HepG2 (cell line): ENCODE measurements around the gene CXCL17. TPM values are rescaled to one million over a fixed set of nuclear protein-coding genes. Genes with fewer than 3 reads are reported as not detected.
A peak's percentile ranks its signal among the peaks of the same experiment; 100 is the strongest.

Experiments
- CBX5 ChIP-seq: sonication (generic); formaldehyde crosslinking; IDR thresholded peaks from 2 replicates; pipeline ENCODE4 v1.4.0; 2020; ENCODE audit warnings: missing genetic modification reagents, borderline replicate concordance
- ELF3 ChIP-seq: IDR thresholded peaks from 2 replicates; pipeline ENCODE4 v1.6.1; 2016; ENCODE audit warnings: missing genetic modification reagents, missing compliant biosample characterization
- ETV5 ChIP-seq: IDR thresholded peaks from 2 replicates; pipeline ENCODE4 v1.6.1; 2018; ENCODE audit warnings: missing biosample characterization, missing genetic modification reagents, inconsistent platforms, borderline replicate concordance
- FOXA1 ChIP-seq, 2 experiments: fragments of 450-650 bp in 1 of 2; sonication (generic) in 1 of 2; formaldehyde crosslinking in 1 of 2; IDR thresholded peaks; 2 replicates each; pipeline versions ENCODE4 v1.4.0 to v1.6.1; 2016 to 2020; ENCODE audit warnings: missing genetic modification reagents in 1 of 2
- IKZF4 ChIP-seq: sonication (generic); formaldehyde crosslinking; IDR thresholded peaks from 2 replicates; pipeline ENCODE4 v1.5.1; 2020; ENCODE audit warnings: borderline replicate concordance, mild to moderate bottlenecking, low read depth, missing genetic modification reagents; ENCODE audit errors: not compliant biosample characterization
- IRF2 ChIP-seq: IDR thresholded peaks from 2 replicates; pipeline ENCODE4 v1.6.1; 2018; ENCODE audit warnings: missing genetic modification reagents, missing compliant biosample characterization
- MIXL1 ChIP-seq: IDR thresholded peaks from 2 replicates; pipeline ENCODE4 v1.6.1; 2016
- PHF21A ChIP-seq: sonication (generic); formaldehyde crosslinking; IDR thresholded peaks from 2 replicates; pipeline ENCODE4 v1.5.0; 2020; ENCODE audit warnings: mild to moderate bottlenecking, missing genetic modification reagents
- POLR2AphosphoS5 ChIP-seq: IDR thresholded peaks from 2 replicates; pipeline ENCODE4 v1.6.1; 2012; ENCODE audit warnings: low read depth, low read length
- POLR2G ChIP-seq: fragments of 200-400 bp; formaldehyde crosslinking; IDR thresholded peaks from 2 replicates; pipeline ENCODE4 v1.6.1; 2018; ENCODE audit warnings: mild to moderate bottlenecking, low read depth, low read length, moderate library complexity
- PTBP1 ChIP-seq: fragments of 200-400 bp; formaldehyde crosslinking; IDR thresholded peaks from 2 replicates; pipeline ENCODE4 v1.6.1; 2018; ENCODE audit warnings: low read length, low read depth; ENCODE audit not compliant: poor library complexity, severe bottlenecking
- RBM22 ChIP-seq: fragments of 200-400 bp; formaldehyde crosslinking; optimal IDR thresholded peaks from 2 replicates; pipeline ENCODE3; 2017; ENCODE audit warnings: mild to moderate bottlenecking, low read length, moderate library complexity
- RXRB ChIP-seq: IDR thresholded peaks from 2 replicates; pipeline ENCODE4 v1.6.1; 2016; ENCODE audit warnings: borderline replicate concordance, missing genetic modification reagents, missing compliant biosample characterization
- SP5 ChIP-seq: IDR thresholded peaks from 2 replicates; pipeline ENCODE4 v1.6.1; 2016; ENCODE audit warnings: low read depth, borderline replicate concordance
- SPEN ChIP-seq: sonication (generic); formaldehyde crosslinking; IDR thresholded peaks from 2 replicates; pipeline ENCODE4 v1.5.1; 2020; ENCODE audit warnings: low read depth, mild to moderate bottlenecking, missing genetic modification reagents
- THAP11 ChIP-seq: IDR thresholded peaks from 2 replicates; pipeline ENCODE4 v1.6.1; 2016; ENCODE audit warnings: missing biosample characterization, missing genetic modification reagents
- ZFP1 ChIP-seq: IDR thresholded peaks from 2 replicates; pipeline ENCODE4 v1.6.1; 2016
- ZNF44 ChIP-seq: sonication (generic); formaldehyde crosslinking; IDR thresholded peaks from 2 replicates; pipeline ENCODE4 v1.5.1; 2020; ENCODE audit warnings: mild to moderate bottlenecking, missing genetic modification reagents
- ZNF788 ChIP-seq: sonication (generic); formaldehyde crosslinking; IDR thresholded peaks from 2 replicates; pipeline ENCODE4 v1.5.0; 2020; ENCODE audit warnings: mild to moderate bottlenecking, missing genetic modification reagents, borderline replicate concordance
- polyA plus RNA-seq, 8 experiments: library from polyadenylated mRNA; depleted of rRNA in 3 of 8; stranded (reverse) in 7 of 8; unstranded in 1 of 8; fragments of >200 nt; fragmentation: Illumina TruSeq in 4 of 8; extraction: Trizol in 4 of 8; gene quantifications; 2 replicates each; pipeline versions ENCODE4 v1.2.1 to v1.2.3, GENCODE V29; 2011 to 2016; ENCODE audit warnings: low read depth in 4 of 8, missing spikeins in 1 of 8, mixed read lengths in 1 of 8; ENCODE audit not compliant: insufficient read depth in 1 of 8
- total RNA-seq, 5 experiments: library from RNA; depleted of rRNA; stranded (reverse); fragments of >200 nt; fragmentation: Illumina TruSeq; extraction: Trizol; gene quantifications; 2 replicates each; pipeline ENCODE4 v1.2.3, GENCODE V29; 2016; ENCODE audit warnings: low read depth in 1 of 5
- TF ChIP-seq, protein P1 (sequence below): IDR thresholded peaks from 2 replicates; pipeline ENCODE4 v1.6.1; 2018; ENCODE audit warnings: missing genetic modification reagents, mild to moderate bottlenecking, missing compliant biosample characterization
- TF ChIP-seq, protein P2 (sequence below), 2 experiments: sonication (generic) in 1 of 2; formaldehyde crosslinking in 1 of 2; IDR thresholded peaks; 2 replicates each; pipeline versions ENCODE4 v1.5.1 to v1.6.1; 2011 to 2020; ENCODE audit warnings: borderline replicate concordance in 1 of 2, low read depth in 1 of 2, low read length in 1 of 2, mild to moderate bottlenecking in 1 of 2, missing genetic modification reagents in 1 of 2, moderate library complexity in 1 of 2
- TF ChIP-seq, protein P3 (sequence below): IDR thresholded peaks from 2 replicates; pipeline ENCODE4 v1.6.1; 2012; ENCODE audit warnings: inconsistent platforms
- TF ChIP-seq, protein P4 (sequence below): sonication (generic); formaldehyde crosslinking; IDR thresholded peaks from 2 replicates; pipeline ENCODE4 v1.4.0; 2020; ENCODE audit warnings: mild to moderate bottlenecking, missing genetic modification reagents

CXCL17 gene
- total and polyA plus RNA-seq, 2 of the 13 experiments (the other 11 are each of a cell fraction or from before 2014, with no cell fraction given) = 0.12 TPM; not detected in 1

DNA sequence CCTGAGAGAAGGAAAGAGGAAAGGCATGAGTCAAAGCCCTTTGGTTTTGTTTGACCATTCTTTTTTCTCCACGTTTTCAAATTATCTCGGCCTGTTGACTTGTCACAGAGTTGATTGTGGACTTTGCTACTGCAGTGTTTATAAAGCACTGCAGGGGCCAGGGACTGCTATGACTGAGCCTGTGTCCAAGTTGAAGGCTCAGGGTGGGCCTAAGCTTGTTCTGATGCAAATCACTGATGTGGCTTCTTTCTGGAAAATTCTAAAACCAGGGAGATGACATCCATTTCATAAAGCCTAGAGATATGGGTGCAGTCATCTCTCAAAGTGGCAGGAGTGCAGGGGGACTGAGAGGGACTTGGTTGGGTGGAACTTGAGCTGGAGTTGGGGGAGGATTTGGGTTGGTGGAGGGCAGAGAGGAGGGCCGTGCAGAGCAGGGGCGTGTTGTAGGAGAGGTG is 1.2 kb upstream of the CXCL17 start (continued):
- TF ChIP-seq, protein P1, sequence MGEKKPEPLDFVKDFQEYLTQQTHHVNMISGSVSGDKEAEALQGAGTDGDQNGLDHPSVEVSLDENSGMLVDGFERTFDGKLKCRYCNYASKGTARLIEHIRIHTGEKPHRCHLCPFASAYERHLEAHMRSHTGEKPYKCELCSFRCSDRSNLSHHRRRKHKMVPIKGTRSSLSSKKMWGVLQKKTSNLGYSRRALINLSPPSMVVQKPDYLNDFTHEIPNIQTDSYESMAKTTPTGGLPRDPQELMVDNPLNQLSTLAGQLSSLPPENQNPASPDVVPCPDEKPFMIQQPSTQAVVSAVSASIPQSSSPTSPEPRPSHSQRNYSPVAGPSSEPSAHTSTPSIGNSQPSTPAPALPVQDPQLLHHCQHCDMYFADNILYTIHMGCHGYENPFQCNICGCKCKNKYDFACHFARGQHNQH (CRISPR knock-in tag) = peak; percentile 59
- TF ChIP-seq IRF2 (CRISPR knock-in tag) = peak; percentile 62; the same call in 1 of the 2 replicates
- TF ChIP-seq, protein P2, sequence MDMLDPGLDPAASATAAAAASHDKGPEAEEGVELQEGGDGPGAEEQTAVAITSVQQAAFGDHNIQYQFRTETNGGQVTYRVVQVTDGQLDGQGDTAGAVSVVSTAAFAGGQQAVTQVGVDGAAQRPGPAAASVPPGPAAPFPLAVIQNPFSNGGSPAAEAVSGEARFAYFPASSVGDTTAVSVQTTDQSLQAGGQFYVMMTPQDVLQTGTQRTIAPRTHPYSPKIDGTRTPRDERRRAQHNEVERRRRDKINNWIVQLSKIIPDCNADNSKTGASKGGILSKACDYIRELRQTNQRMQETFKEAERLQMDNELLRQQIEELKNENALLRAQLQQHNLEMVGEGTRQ (IDR thresholded peaks at IDR 0.05; ENCODE audit: low read depth, low read length) = no peak
- TF ChIP-seq, protein P2 (CRISPR knock-in tag; IDR thresholded peaks at IDR 0.05; ENCODE audit: borderline replicate concordance) = no peak
- peak; percentile 77; the same call in 1 of the 2 replicates for TF ChIP-seq ZNF788 (CRISPR knock-in tag)
- peak; percentile 10; the same call in 1 of the 2 replicates for TF ChIP-seq SP5 (CRISPR knock-in tag)
- TF ChIP-seq, protein P3, sequence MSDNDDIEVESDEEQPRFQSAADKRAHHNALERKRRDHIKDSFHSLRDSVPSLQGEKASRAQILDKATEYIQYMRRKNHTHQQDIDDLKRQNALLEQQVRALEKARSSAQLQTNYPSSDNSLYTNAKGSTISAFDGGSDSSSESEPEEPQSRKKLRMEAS = peak; percentile 43
- TF ChIP-seq, protein P4, sequence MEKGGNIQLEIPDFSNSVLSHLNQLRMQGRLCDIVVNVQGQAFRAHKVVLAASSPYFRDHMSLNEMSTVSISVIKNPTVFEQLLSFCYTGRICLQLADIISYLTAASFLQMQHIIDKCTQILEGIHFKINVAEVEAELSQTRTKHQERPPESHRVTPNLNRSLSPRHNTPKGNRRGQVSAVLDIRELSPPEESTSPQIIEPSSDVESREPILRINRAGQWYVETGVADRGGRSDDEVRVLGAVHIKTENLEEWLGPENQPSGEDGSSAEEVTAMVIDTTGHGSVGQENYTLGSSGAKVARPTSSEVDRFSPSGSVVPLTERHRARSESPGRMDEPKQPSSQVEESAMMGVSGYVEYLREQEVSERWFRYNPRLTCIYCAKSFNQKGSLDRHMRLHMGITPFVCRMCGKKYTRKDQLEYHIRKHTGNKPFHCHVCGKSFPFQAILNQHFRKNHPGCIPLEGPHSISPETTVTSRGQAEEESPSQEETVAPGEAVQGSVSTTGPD (CRISPR knock-in tag) = 0 out of 2 replicates have a peak, but pooled peaks have one; percentile 45
- peak; percentile 89 for TF ChIP-seq PHF21A (CRISPR knock-in tag)
- TF ChIP-seq FOXA1 (IDR thresholded peaks at IDR 0.05) = peak; percentile 56
- TF ChIP-seq FOXA1 (CRISPR knock-in tag; IDR thresholded peaks at IDR 0.05) = peak; percentile 95
- TF ChIP-seq IKZF4 = no peak
- peak; percentile 74 for TF ChIP-seq ELF3 (CRISPR knock-in tag)
- TF ChIP-seq RXRB (CRISPR knock-in tag) = peak; percentile 79
- peak; percentile 57; the same call in 1 of the 2 replicates for TF ChIP-seq POLR2AphosphoS5
- 0 out of 2 replicates have a peak, but pooled peaks have one; percentile 37 for TF ChIP-seq ZFP1 (CRISPR knock-in tag)
- TF ChIP-seq SPEN = 0 out of 2 replicates have a peak, but pooled peaks have one; percentile 58
- TF ChIP-seq POLR2G = 0 out of 2 replicates have a peak, but pooled peaks have one; percentile 54
- TF ChIP-seq MIXL1 = peak; percentile 87
- TF ChIP-seq ZNF44 (CRISPR knock-in tag) = no peak
- no peak for TF ChIP-seq PTBP1
- TF ChIP-seq RBM22 = no peak
- TF ChIP-seq CBX5 (CRISPR knock-in tag) = peak; percentile 69; the same call in 1 of the 2 replicates
- peak; percentile 49; the same call in 1 of the 2 replicates for TF ChIP-seq THAP11
- peak; percentile 50; the same call in 1 of the 2 replicates for TF ChIP-seq ETV5 (CRISPR knock-in tag)
